A673 (cell line): ENCODE results near the gene GLDC. TPM values are rescaled to one million over a fixed set of nuclear protein-coding genes. Genes with fewer than 3 reads are reported as not detected.

Source experiments
- BruUV-seq: library from RNA; stranded (reverse); fragments of 400-500 nt; replicated peaks from 2 replicates; lab custom pipeline; 2021; lab: Mats Ljungman, UMichigan
- CTCF ChIA-PET: fragments of 300-600 bp; sonication (Branson Sonifier 250); formaldehyde crosslinking; loops from one replicate; lab custom pipeline; 2022; ENCODE audit warnings: antibody characterized with exemption; lab: Charles Lee
- POLR2A ChIA-PET: fragments of 300-600 bp; sonication (Branson Sonifier 250); formaldehyde crosslinking; loops from one replicate; lab custom pipeline; 2022; ENCODE audit warnings: antibody characterized with exemption; ENCODE audit not compliant: low non-redundant PET; lab: Charles Lee
- DNase-seq: peaks from one replicate; pipeline ENCODE4 v3.0.0-alpha.2; 2015; ENCODE audit warnings: low spot score
- H3K27ac ChIP-seq: fragments of 200-600 bp; sonication (generic); 2 replicates; pipeline ENCODE4 v1.5.1; 2016; ENCODE audit warnings: mixed run types, low read depth, mild to moderate bottlenecking, mixed read lengths, antibody characterized with exemption, low read length; ENCODE audit not compliant: poor library complexity, severe bottlenecking
- H3K27me3 ChIP-seq: fragments of 200-600 bp; sonication (generic); replicated peaks from 2 replicates; pipeline ENCODE4 v1.6.1; 2017; ENCODE audit warnings: mixed run types, low read depth, mild to moderate bottlenecking, mixed read lengths, antibody characterized with exemption, low read length; ENCODE audit not compliant: insufficient read depth, poor library complexity
- H3K36me3 ChIP-seq: fragments of 200-600 bp; sonication (generic); 2 replicates; pipeline ENCODE4 v1.6.1; 2016; ENCODE audit warnings: mixed run types, mild to moderate bottlenecking, mixed read lengths, antibody characterized with exemption, low read length; ENCODE audit not compliant: insufficient read depth, poor library complexity, severe bottlenecking
- H3K4me1 ChIP-seq: fragments of 200-600 bp; sonication (generic); 2 replicates; pipeline ENCODE4 v1.6.1; 2017; ENCODE audit warnings: mixed run types, mild to moderate bottlenecking, mixed read lengths, antibody characterized with exemption, low read length; ENCODE audit not compliant: insufficient read depth, poor library complexity, severe bottlenecking
- H3K4me3 ChIP-seq: fragments of 200-600 bp; sonication (generic); 2 replicates; pipeline ENCODE4 v1.5.1; 2016; ENCODE audit warnings: low read depth, mixed run types, mild to moderate bottlenecking, mixed read lengths, low read length; ENCODE audit not compliant: poor library complexity, severe bottlenecking
- H3K9me3 ChIP-seq: fragments of 200-600 bp; sonication (generic); 2 replicates; pipeline ENCODE4 v1.6.1; 2016; ENCODE audit warnings: mixed run types, low read depth, mild to moderate bottlenecking, mixed read lengths, antibody characterized with exemption, low read length; ENCODE audit not compliant: poor library complexity, severe bottlenecking
- CTCF ChIP-seq: fragments of 300-800, 200-600 bp; sonication (generic); conservative IDR thresholded peaks from 2 replicates; pipeline ENCODE4 v1.5.1; 2017; ENCODE audit warnings: low read depth, mild to moderate bottlenecking, antibody characterized with exemption, low read length, moderate library complexity, mixed read lengths
- EZH2 ChIP-seq: fragments of 200-600 bp; sonication (generic); IDR thresholded peaks from 2 replicates; pipeline ENCODE4 v1.6.1; 2017; ENCODE audit warnings: borderline replicate concordance, low read depth, mild to moderate bottlenecking, mixed read lengths, antibody characterized with exemption, low read length; ENCODE audit not compliant: poor library complexity, severe bottlenecking
- intact Hi-C: fragments of 100-400 bp; cut with micrococcal nuclease; formaldehyde crosslinking; loops from one replicate; pipeline ENCODE4 v1.10.0; 2022; ENCODE audit not compliant: unreplicated experiment
- total RNA-seq: library from RNA; stranded (reverse); gene quantifications from 2 replicates; pipeline ENCODE4 v1.2.3, GENCODE V29; 2021

GLDC gene
- total RNA-seq, 1 experiment from 2014 or later = 0.32 TPM

- TF ChIP-seq EZH2 (no peak), CTCF (no peak)
- Histone ChIP-seq H3K36me3 (peaks cover 2% of the 10 kb centered on the region), H3K4me3 (no peak overlapping the region), H3K9me3 (no peaks in the 10 kb centered on the region), H3K27ac (no peak overlapping the region), H3K27me3 (no peaks in the 10 kb centered on the region), H3K4me1 (no peaks in the 10 kb centered on the region)
- intact Hi-C loops = no loop called here
- BruUV-seq = no TSS peak
- POLR2A ChIA-PET = no interaction called here
- CTCF ChIA-PET = no interaction called here
- no peak for DNase-seq
Observed at GRCh38 chr9:6489099-6489498, 156.4 kb downstream of the GLDC start.

- Histone ChIP-seq H3K4me1 (no peaks in the 10 kb centered on the region), H3K4me3 (no peak overlapping the region), H3K27ac (no peak overlapping the region), H3K9me3 (no peaks in the 10 kb centered on the region), H3K36me3 (peaks cover 6% of the 10 kb centered on the region), H3K27me3 (no peaks in the 10 kb centered on the region)
- TF ChIP-seq CTCF (peak; percentile 26; the same call in 1 of the 2 replicates), EZH2 (no peak)
- intact Hi-C loops = no loop called here
- DNase-seq = no peak
- ChIA-PET POLR2A (interaction anchor here (0.6 kb wide), 1 partner anchor 19 kb away, joined by 4 read pairs; no protein-coding TSS in a partner anchor), CTCF (no interaction called here)
- no TSS peak for BruUV-seq
Observed at GRCh38 chr9:6488395-6488794, 157.1 kb downstream of the GLDC start.

- BruUV-seq = no TSS peak
- intact Hi-C loops = no loop called here
- ChIA-PET POLR2A (no interaction called here), CTCF (no interaction called here)
- no peak overlapping the region for H3K27ac ChIP-seq
- H3K4me3 ChIP-seq = no peak overlapping the region
- H3K27me3 ChIP-seq = no peaks in the 10 kb centered on the region
- DNase-seq = no peak
- H3K36me3 ChIP-seq = peaks cover 20% of the 10 kb centered on the region
- H3K4me1 ChIP-seq = peaks cover 5% of the 10 kb centered on the region
- no peak for TF ChIP-seq CTCF
- TF ChIP-seq EZH2 = no peak
- no peaks in the 10 kb centered on the region for H3K9me3 ChIP-seq
Observed at GRCh38 chr9:6484210-6484609, 161.3 kb downstream of the GLDC start.

Other genes starting within 250 kb of the GLDC start
- gene UHRF2, start 232.5 kb downstream of the GLDC start, total RNA-seq = 52.7 and 53.0 TPM in 2 replicates
- 4.8 and 6.3 TPM in 2 replicates for gene KDM4C, start 112.2 kb upstream of the GLDC start, total RNA-seq